Ishikawa (cell line): ENCODE data around the gene UNC13A.

ENCODE experiments used
- CREB1 ChIP-seq: IDR thresholded peaks from 2 replicates; pipeline ENCODE4 v1.6.1; 2012; ENCODE audit warnings: low read depth
- MAX ChIP-seq: IDR thresholded peaks from 2 replicates; pipeline ENCODE4 v1.6.1; 2012

GRCh38 chr19:17652627-17653026 is 35.5 kb downstream of the UNC13A start:
- TF ChIP-seq MAX (no peak), CREB1 (no peak)
